K562 (cell line): Measurements from ENCODE around the gene MEF2B. TPM values are rescaled to one million over a fixed set of nuclear protein-coding genes. Genes with fewer than 3 reads are reported as not detected.
A peak's percentile ranks its signal among the peaks of the same experiment; 100 is the strongest.

Experiments
- ARID1B ChIP-seq: fragments of 450-650 bp; IDR thresholded peaks from 2 replicates; pipeline ENCODE4 v1.6.1; 2016; ENCODE audit warnings: antibody characterized with exemption, mild to moderate bottlenecking, inconsistent platforms
- BCOR ChIP-seq: fragments of 450-650 bp; IDR thresholded peaks from 2 replicates; pipeline ENCODE4 v1.6.1; 2016
- BRD4 ChIP-seq: fragments of 200-600 bp; sonication (generic); IDR thresholded peaks from 2 replicates; pipeline ENCODE4 v1.6.1; 2017; ENCODE audit warnings: inconsistent platforms
- CBX2 ChIP-seq: fragments of 200-600 bp; sonication (generic); IDR thresholded peaks from one replicate; pipeline ENCODE4 v1.6.1; 2012; ENCODE audit warnings: mild to moderate bottlenecking, low read length, inconsistent platforms; ENCODE audit not compliant: insufficient read depth, poor library complexity, severe bottlenecking
- E2F6 ChIP-seq, 2 experiments: IDR thresholded peaks; 2 replicates each; pipeline ENCODE4 v1.6.1; 2011; ENCODE audit warnings: borderline replicate concordance in 1 of 2, control low read depth in 1 of 2, low read depth in 1 of 2, low read length in 1 of 2, mild to moderate bottlenecking in 1 of 2, mixed read lengths in 1 of 2, moderate library complexity in 1 of 2; ENCODE audit not compliant: insufficient read depth in 1 of 2, insufficient read length in 1 of 2, poor library complexity in 1 of 2, severe bottlenecking in 1 of 2; ENCODE audit errors: extremely low read depth in 1 of 2
- HNRNPK ChIP-seq: fragments of 200-400 bp; formaldehyde crosslinking; IDR thresholded peaks from one replicate; pipeline ENCODE4 v1.6.1; 2018; ENCODE audit warnings: mild to moderate bottlenecking, low read depth, low read length; ENCODE audit not compliant: poor library complexity, severe bottlenecking
- HNRNPUL1 ChIP-seq: fragments of 200-400 bp; formaldehyde crosslinking; IDR thresholded peaks from 2 replicates; pipeline ENCODE4 v1.6.1; 2017; ENCODE audit warnings: low read length
- MAZ ChIP-seq, 2 experiments: fragments of 450-650 bp in 1 of 2; sonication (generic) in 1 of 2; formaldehyde crosslinking; IDR thresholded peaks in 1 of 2; conservative IDR thresholded peaks in 1 of 2; 2 replicates each; pipeline versions ENCODE4 v1.4.0 to v1.5.0; 2020; ENCODE audit warnings: mild to moderate bottlenecking in 1 of 2, missing genetic modification reagents in 1 of 2
- MBD2 ChIP-seq: sonication (generic); IDR thresholded peaks from 2 replicates; pipeline ENCODE4 v1.6.1; 2016; ENCODE audit warnings: low read depth, borderline replicate concordance
- NEUROD1 ChIP-seq: fragments of 150-350 bp; IDR thresholded peaks from 2 replicates; pipeline ENCODE4 v1.6.1; 2014; ENCODE audit warnings: borderline replicate concordance, low read length, low read depth; ENCODE audit not compliant: partially characterized antibody
- NFYB ChIP-seq: IDR thresholded peaks from 2 replicates; pipeline ENCODE4 v1.6.1; 2011; ENCODE audit warnings: mild to moderate bottlenecking, moderate library complexity; ENCODE audit not compliant: insufficient read length; ENCODE audit errors: extremely low read depth
- NR2C1 ChIP-seq, 2 experiments: fragments of 450-650 bp; IDR thresholded peaks; 2 replicates each; pipeline ENCODE4 v1.6.1; 2017; ENCODE audit warnings: mild to moderate bottlenecking in 2 of 2, antibody characterized with exemption in 1 of 2, inconsistent platforms in 1 of 2, missing compliant biosample characterization in 1 of 2, missing genetic modification characterization in 1 of 2
- PHTF2 ChIP-seq: fragments of 250-450 bp; sonication (Bioruptor Pico); IDR thresholded peaks from 2 replicates; pipeline ENCODE4 v1.5.0; 2021; ENCODE audit warnings: mild to moderate bottlenecking
- POLR2G ChIP-seq: fragments of 200-400 bp; formaldehyde crosslinking; IDR thresholded peaks from 2 replicates; pipeline ENCODE4 v1.6.1; 2017; ENCODE audit warnings: low read depth, mild to moderate bottlenecking, antibody characterized with exemption, low read length, moderate library complexity
- RBM25 ChIP-seq: fragments of 200-400 bp; formaldehyde crosslinking; IDR thresholded peaks from 2 replicates; pipeline ENCODE4 v1.6.1; 2018; ENCODE audit warnings: low read length, low read depth, moderate library complexity; ENCODE audit not compliant: severe bottlenecking
- SRSF7 ChIP-seq: fragments of 200-400 bp; formaldehyde crosslinking; optimal IDR thresholded peaks from 2 replicates; pipeline ENCODE3; 2017; ENCODE audit warnings: mild to moderate bottlenecking, low read depth, low read length
- TAF1 ChIP-seq: IDR thresholded peaks from 2 replicates; pipeline ENCODE4 v1.6.1; 2011; ENCODE audit warnings: mild to moderate bottlenecking, low read length, moderate library complexity; ENCODE audit not compliant: insufficient read depth, control insufficient read depth, severe bottlenecking; ENCODE audit errors: extremely low read depth
- TRIM24 ChIP-seq, 2 experiments: fragments of 450-650 bp; IDR thresholded peaks; 2 replicates each; pipeline ENCODE4 v1.6.1; 2016
- ZFP36 ChIP-seq: fragments of 150-350 bp; IDR thresholded peaks from 2 replicates; pipeline ENCODE4 v1.6.1; 2018; ENCODE audit warnings: low read length, low read depth; ENCODE audit not compliant: partially characterized antibody
- ZNF584 ChIP-seq: fragments of 200-800 bp; sonication (Bioruptor generic); IDR thresholded peaks from 2 replicates; pipeline ENCODE4 v1.6.1; 2016; ENCODE audit warnings: low read depth, mild to moderate bottlenecking, missing genetic modification characterization, missing compliant biosample characterization
- ZNF695 ChIP-seq: fragments of 450-650 bp; formaldehyde crosslinking; IDR thresholded peaks from 2 replicates; pipeline ENCODE4 v1.4.0; 2020; ENCODE audit warnings: mild to moderate bottlenecking, moderate library complexity
- polyA plus RNA-seq, 8 experiments: library from polyadenylated mRNA; depleted of rRNA in 4 of 8; stranded (reverse) in 5 of 8; unstranded in 3 of 8; fragments of >200 nt; fragmentation: Nextera tagmentation in 2 of 8; fragmentation: Illumina TruSeq in 1 of 8; extraction: Ambion mirVana in 2 of 8; extraction: Trizol in 1 of 8; gene quantifications; 2 replicates each; pipeline versions ENCODE4 v1.2.1 to v1.2.3, GENCODE V29; 2011 to 2014; ENCODE audit warnings: inconsistent platforms in 1 of 8, missing spikeins in 1 of 8
- total RNA-seq, 7 experiments: library from RNA; depleted of rRNA in 6 of 7; stranded (reverse); fragments of >200 nt in 6 of 7; fragmentation: Illumina TruSeq in 2 of 7; extraction: Trizol in 2 of 7; gene quantifications; 2 replicates each; pipeline versions ENCODE4 v1.2.1 to v1.2.3, GENCODE V29; 2011 to 2021; ENCODE audit warnings: low replicate concordance in 1 of 7
- TF ChIP-seq, protein P1 (sequence below), 2 experiments: fragments of 450-650 bp in 1 of 2; sonication (generic) in 1 of 2; formaldehyde crosslinking in 1 of 2; IDR thresholded peaks in 1 of 2; conservative IDR thresholded peaks in 1 of 2; 2 replicates each; pipeline versions ENCODE4 v1.6.1 to v1.8.1; 2016 to 2023; ENCODE audit warnings: mild to moderate bottlenecking in 2 of 2, moderate library complexity in 2 of 2, inconsistent platforms in 1 of 2, missing genetic modification reagents in 1 of 2
- TF ChIP-seq, protein P2 (sequence below), 2 experiments: fragments of 450-650 bp; conservative IDR thresholded peaks; 2 replicates each; pipeline ENCODE4 v1.6.1; 2017; ENCODE audit warnings: mild to moderate bottlenecking in 2 of 2, moderate library complexity in 2 of 2

Gene MEF2B
- total and polyA plus RNA-seq, 9 of the 15 experiments (the other 6 are each of a cell fraction or from before 2014, with no cell fraction given): 0.14 to 1.9 (median 0.71) TPM; not detected in 3

- TF ChIP-seq NEUROD1: peak; percentile 93
- peak; percentile 84 for TF ChIP-seq ZFP36
- TF ChIP-seq TRIM24 (IDR thresholded peaks at IDR 0.05): peak in 1 of 2 experiments; percentile 12; a peak in 1 of 4 replicates
- no peak for TF ChIP-seq CBX2
- peak; percentile 95 for TF ChIP-seq POLR2G
- no peak for TF ChIP-seq HNRNPUL1
- TF ChIP-seq MBD2: peak; percentile 99
- TF ChIP-seq RBM25: peak; percentile 96
- TF ChIP-seq, protein P1, sequence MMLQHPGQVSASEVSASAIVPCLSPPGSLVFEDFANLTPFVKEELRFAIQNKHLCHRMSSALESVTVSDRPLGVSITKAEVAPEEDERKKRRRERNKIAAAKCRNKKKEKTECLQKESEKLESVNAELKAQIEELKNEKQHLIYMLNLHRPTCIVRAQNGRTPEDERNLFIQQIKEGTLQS (IDR thresholded peaks at IDR 0.05): no peak
- TF ChIP-seq, protein P1 (CRISPR knock-in tag; conservative IDR thresholded peaks at IDR 0.05): no peak
- no peak for TF ChIP-seq NR2C1 (IDR thresholded peaks at IDR 0.05)
- peak; percentile 65 for TF ChIP-seq NR2C1 (tag; IDR thresholded peaks at IDR 0.05)
- TF ChIP-seq ZNF695 (CRISPR knock-in tag): no peak
- TF ChIP-seq NFYB: peak; percentile 99
- TF ChIP-seq HNRNPK: no peak
- TF ChIP-seq PHTF2: no peak
- no peak for TF ChIP-seq SRSF7
- TF ChIP-seq ZNF584 (CRISPR knock-in tag): no peak
- TF ChIP-seq, protein P2, sequence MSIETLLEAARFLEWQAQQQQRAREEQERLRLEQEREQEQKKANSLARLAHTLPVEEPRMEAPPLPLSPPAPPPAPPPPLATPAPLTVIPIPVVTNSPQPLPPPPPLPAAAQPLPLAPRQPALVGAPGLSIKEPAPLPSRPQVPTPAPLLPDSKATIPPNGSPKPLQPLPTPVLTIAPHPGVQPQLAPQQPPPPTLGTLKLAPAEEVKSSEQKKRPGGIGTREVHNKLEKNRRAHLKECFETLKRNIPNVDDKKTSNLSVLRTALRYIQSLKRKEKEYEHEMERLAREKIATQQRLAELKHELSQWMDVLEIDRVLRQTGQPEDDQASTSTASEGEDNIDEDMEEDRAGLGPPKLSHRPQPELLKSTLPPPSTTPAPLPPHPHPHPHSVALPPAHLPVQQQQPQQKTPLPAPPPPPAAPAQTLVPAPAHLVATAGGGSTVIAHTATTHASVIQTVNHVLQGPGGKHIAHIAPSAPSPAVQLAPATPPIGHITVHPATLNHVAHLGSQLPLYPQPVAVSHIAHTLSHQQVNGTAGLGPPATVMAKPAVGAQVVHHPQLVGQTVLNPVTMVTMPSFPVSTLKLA (conservative IDR thresholded peaks at IDR 0.05): peak; percentile 65 to 83
- no peak for TF ChIP-seq ARID1B
- peak; percentile 99 for TF ChIP-seq E2F6 (IDR thresholded peaks at IDR 0.05; ENCODE audit: borderline replicate concordance in 1 of 2, extremely low read depth in 1 of 2, insufficient read depth in 1 of 2, insufficient read length in 1 of 2, low read depth in 1 of 2, low read length in 1 of 2, poor library complexity in 1 of 2, severe bottlenecking in 1 of 2)
- TF ChIP-seq TAF1: peak; percentile 76
- peak; percentile 77; the same call in 1 of the 2 replicates for TF ChIP-seq BRD4
- TF ChIP-seq MAZ (CRISPR knock-in tag; conservative IDR thresholded peaks at IDR 0.05 in 1 of 2, IDR thresholded peaks at IDR 0.05 in 1 of 2): peak; percentile 20 to 58; a peak in 2 of 4 replicates
- peak; percentile 99 for TF ChIP-seq BCOR
These were observed 31.7 kb downstream of the MEF2B start, which contains the start of gene TMEM161A (continued) for GRCh38 chr19:19138109-19138981.
